Panc1 (cell line): ENCODE results near the gene DUSP1. TPM values are rescaled to one million over a fixed set of nuclear protein-coding genes. Genes with fewer than 3 reads are reported as not detected.

Experiments used
- ATAC-seq: fragments of 200-7000 bp; cut with Tn5 transposase; 2 replicates; pipeline ENCODE4 v1.9.1; 2020; ENCODE audit warnings: mild to moderate bottlenecking, moderate library complexity
- BruUV-seq: library from RNA; stranded (reverse); fragments of 400-500 nt; replicated peaks from 2 replicates; lab custom pipeline; 2021; lab: Mats Ljungman, UMichigan
- CTCF ChIA-PET: fragments of 300-600 bp; sonication (Branson Sonifier 250); formaldehyde crosslinking; loops from one replicate; lab custom pipeline; 2022; ENCODE audit warnings: antibody characterized with exemption; lab: Charles Lee
- POLR2A ChIA-PET: fragments of 300-600 bp; sonication (Branson Sonifier 250); formaldehyde crosslinking; loops from one replicate; lab custom pipeline; 2022; ENCODE audit warnings: antibody characterized with exemption; lab: Charles Lee
- DNase-seq: peaks from one replicate; pipeline ENCODE4 v3.0.0-alpha.2; 2010; ENCODE audit warnings: low read depth, low spot score
- H3K27ac ChIP-seq: 2 replicates; pipeline ENCODE4 v1.5.1; 2011; ENCODE audit warnings: mild to moderate bottlenecking, low read length, inconsistent platforms
- H3K27me3 ChIP-seq: fragments of 200-500 bp; sonication (Bioruptor generic); 2 replicates; pipeline ENCODE4 v1.6.0; 2014; ENCODE audit warnings: low read length, inconsistent platforms; ENCODE audit not compliant: control insufficient read depth, insufficient read depth
- H3K36me3 ChIP-seq: fragments of 200-500 bp; sonication (Bioruptor generic); 2 replicates; pipeline ENCODE4 v1.5.1; 2014; ENCODE audit warnings: inconsistent platforms, mild to moderate bottlenecking, low read length, moderate library complexity; ENCODE audit not compliant: control insufficient read depth, insufficient read depth
- H3K4me1 ChIP-seq: 2 replicates; pipeline ENCODE4 v1.5.1; 2011; ENCODE audit warnings: inconsistent platforms, mild to moderate bottlenecking, low read length, moderate library complexity; ENCODE audit not compliant: control insufficient read depth, insufficient read depth
- H3K4me3 ChIP-seq, 2 experiments: 2 replicates each; pipeline ENCODE4 v1.5.1; 2011 to 2012; ENCODE audit warnings: low read depth in 2 of 2, low read length in 2 of 2, mild to moderate bottlenecking in 2 of 2, inconsistent platforms in 1 of 2, moderate library complexity in 1 of 2
- H3K9me3 ChIP-seq: fragments of 200-500 bp; sonication (Bioruptor generic); 2 replicates; pipeline ENCODE4 v1.5.1; 2014; ENCODE audit warnings: low read depth, mild to moderate bottlenecking, inconsistent platforms, low read length, moderate library complexity; ENCODE audit not compliant: control insufficient read depth, insufficient read depth
- CTCF ChIP-seq: fragments of 450-650 bp; IDR thresholded peaks from 2 replicates; pipeline ENCODE4 v1.5.1; 2017; ENCODE audit warnings: mild to moderate bottlenecking
- POLR2AphosphoS5 ChIP-seq: IDR thresholded peaks from 2 replicates; pipeline ENCODE4 v1.6.1; 2012; ENCODE audit warnings: mild to moderate bottlenecking, low read depth, low read length, moderate library complexity
- REST ChIP-seq, 2 experiments: IDR thresholded peaks; 2 replicates each; pipeline ENCODE4 v1.6.1; 2011 to 2012; ENCODE audit warnings: low read depth in 2 of 2, control low read depth in 1 of 2, low read length in 1 of 2, mild to moderate bottlenecking in 1 of 2, moderate library complexity in 1 of 2; ENCODE audit not compliant: insufficient read depth in 1 of 2
- SIN3A ChIP-seq: IDR thresholded peaks from 2 replicates; pipeline ENCODE4 v1.6.1; 2012; ENCODE audit warnings: low read depth, mild to moderate bottlenecking, low read length, moderate library complexity, borderline replicate concordance; ENCODE audit not compliant: insufficient read depth
- TCF7L2 ChIP-seq: IDR thresholded peaks from 2 replicates; pipeline ENCODE4 v1.6.1; 2011; ENCODE audit warnings: mild to moderate bottlenecking, low read depth, low read length, inconsistent platforms
- in situ Hi-C: cut with HindIII; loops from 2 replicates; pipeline ENCODE4 v1.10.0; 2016; ENCODE audit warnings: low sequenced_read_pairs, low pct_unique_long_range_greater_than_20kb
- intact Hi-C: fragments of 100-400 bp; cut with micrococcal nuclease; formaldehyde crosslinking; loops from one replicate; pipeline ENCODE4 v1.10.0; 2022; ENCODE audit not compliant: unreplicated experiment
- total RNA-seq: library from RNA; stranded (reverse); gene quantifications from one replicate; pipeline ENCODE4 v1.2.1, GENCODE V29; 2021; ENCODE audit not compliant: unreplicated experiment

The DUSP1 gene
- total RNA-seq, 1 experiment from 2014 or later = 79.9 TPM

GRCh38 chr5:172799416-172799815 is 28.4 kb upstream of the DUSP1 start:
- H3K36me3 ChIP-seq = no peaks in the 10 kb centered on the region
- no peak for TF ChIP-seq CTCF
- TF ChIP-seq REST (IDR thresholded peaks at IDR 0.05; ENCODE audit: insufficient read depth in 1 of 2, low read depth in 2 of 2, low read length in 1 of 2) = no peak
- TF ChIP-seq TCF7L2 = no peak
- TF ChIP-seq SIN3A = no peak
- no peak for TF ChIP-seq POLR2AphosphoS5
- in situ Hi-C loops = no loop called here
- intact Hi-C loops = no loop called here
- H3K4me1 ChIP-seq = peaks cover 24% of the 10 kb centered on the region
- DNase-seq (no peak), ATAC-seq (no peak)
- ChIA-PET CTCF (no interaction called here), POLR2A (no interaction called here)
- no peaks in the 10 kb centered on the region for H3K27me3 ChIP-seq
- no TSS peak for BruUV-seq
- H3K4me3 ChIP-seq = no peak overlapping the region
- H3K9me3 ChIP-seq = no peaks in the 10 kb centered on the region
- peak overlapping the region; percentile 18; the same call in 1 of the 2 replicates for H3K27ac ChIP-seq

- intact Hi-C loops = no loop called here
- Histone ChIP-seq H3K27ac (peak overlapping the region; percentile 62), H3K27me3 (no peaks in the 10 kb centered on the region), H3K4me3 (no peak overlapping the region), H3K9me3 (no peaks in the 10 kb centered on the region), H3K4me1 (peaks cover 32% of the 10 kb centered on the region), H3K36me3 (no peaks in the 10 kb centered on the region)
- DNase-seq (no peak), ATAC-seq (peak; percentile 31; the same call in 1 of the 2 replicates)
- no TSS peak for BruUV-seq
- in situ Hi-C loops = no loop called here
- no peak for TF ChIP-seq SIN3A
- ChIA-PET POLR2A (interaction anchor here (0.6 kb wide), 1 partner anchor 9 kb away, joined by 6 read pairs; no protein-coding TSS in a partner anchor), CTCF (no interaction called here)
Measured at GRCh38 chr5:172798422-172799215, 27.6 kb upstream of the DUSP1 start.

GRCh38 chr5:172797771-172798191 is 26.8 kb upstream of the DUSP1 start:
- H3K27ac ChIP-seq = peak overlapping the region; percentile 55
- intact Hi-C loops = no loop called here
- no TSS peak for BruUV-seq
- no peaks in the 10 kb centered on the region for H3K27me3 ChIP-seq
- DNase-seq = no peak
- no peaks in the 10 kb centered on the region for H3K9me3 ChIP-seq
- POLR2A ChIA-PET = interaction anchor here (0.9 kb wide), 1 partner anchor 26 kb away, joined by 4 read pairs; no protein-coding TSS in a partner anchor
- no peaks in the 10 kb centered on the region for H3K36me3 ChIP-seq
- H3K4me1 ChIP-seq = peaks cover 32% of the 10 kb centered on the region
- TF ChIP-seq POLR2AphosphoS5 = no peak
- TF ChIP-seq TCF7L2 = no peak
- H3K4me3 ChIP-seq = no peak overlapping the region
- ATAC-seq = no peak
- in situ Hi-C loops = no loop called here
- CTCF ChIA-PET = no interaction called here
